NB4 (cell line): ENCODE data around the gene MDM2.

ENCODE experiments used
- CTCF ChIP-seq: IDR thresholded peaks from one replicate; pipeline ENCODE4 v1.5.1; 2012; ENCODE audit warnings: low read depth, low read length
- MAX ChIP-seq: IDR thresholded peaks from 2 replicates; pipeline ENCODE4 v1.6.1; 2011; ENCODE audit warnings: low read depth, low read length
- POLR2A ChIP-seq: IDR thresholded peaks from 2 replicates; pipeline ENCODE4 v1.6.1; 2011; ENCODE audit warnings: mild to moderate bottlenecking; ENCODE audit not compliant: insufficient read length; ENCODE audit errors: extremely low read depth

- TF ChIP-seq CTCF (no peak), POLR2A (no peak), MAX (no peak)
Observed at GRCh38 chr12:68798882-68799234, 9.1 kb upstream of the MDM2 start.
